Activated B cell treated with CpG ODN at 0.5 μM for 24 hours (primary cell): ENCODE measurements around the gene MACROH2A1. TPM values are rescaled to one million over a fixed set of nuclear protein-coding genes. Genes with fewer than 3 reads are reported as not detected.

Experiments
- ATAC-seq: fragments of 200-7000 bp; cut with Tn5 transposase; one replicate; pipeline ENCODE4 v1.10.0; 2021; ENCODE audit warnings: low read depth, mild to moderate bottlenecking, moderate library complexity
- CTCF ChIA-PET: fragments of 350-600 bp; sonication (Branson Sonifier 250); formaldehyde crosslinking; loops from one replicate; lab custom pipeline; 2021; ENCODE audit warnings: antibody characterized with exemption; lab: Charles Lee
- POLR2A ChIA-PET: fragments of 350-600 bp; sonication (Branson Sonifier 250); formaldehyde crosslinking; loops from one replicate; lab custom pipeline; 2021; ENCODE audit warnings: antibody characterized with exemption; lab: Charles Lee
- DNase-seq: peaks from one replicate; pipeline ENCODE4 v3.0.0; 2022
- H3K27ac Mint-ChIP-seq: one replicate; pipeline ENCODE4 v1.8.0; 2020; ENCODE audit warnings: mixed read lengths
- H3K27me3 Mint-ChIP-seq: one replicate; pipeline ENCODE4 v1.8.0; 2021; ENCODE audit warnings: mixed read lengths
- H3K36me3 Mint-ChIP-seq: one replicate; pipeline ENCODE4 v1.8.0; 2021; ENCODE audit warnings: low read depth, mixed read lengths
- H3K4me1 Mint-ChIP-seq: one replicate; pipeline ENCODE4 v1.8.0; 2021; ENCODE audit warnings: mixed read lengths
- H3K4me3 Mint-ChIP-seq: one replicate; pipeline ENCODE4 v1.8.0; 2020; ENCODE audit warnings: mild to moderate bottlenecking, mixed read lengths
- H3K9me3 Mint-ChIP-seq: one replicate; pipeline ENCODE4 v1.8.0; 2020; ENCODE audit warnings: mixed read lengths
- intact Hi-C: fragments of 100-400 bp; cut with micrococcal nuclease; formaldehyde crosslinking; loops from one replicate; pipeline ENCODE4 v1.15.1; 2024
- total RNA-seq: library from RNA; stranded (reverse); gene quantifications from 2 replicates; pipeline ENCODE4 v1.2.3, GENCODE V29; 2022
- TF ChIP-seq, protein P1 (sequence below): fragments of 200-600 bp; IDR thresholded peaks from one replicate; pipeline ENCODE4 v1.8.0; 2022; ENCODE audit warnings: antibody characterized with exemption, mild to moderate bottlenecking

MACROH2A1 gene
- total RNA-seq, 1 donor from 2014 or later: 125 TPM

DNA sequence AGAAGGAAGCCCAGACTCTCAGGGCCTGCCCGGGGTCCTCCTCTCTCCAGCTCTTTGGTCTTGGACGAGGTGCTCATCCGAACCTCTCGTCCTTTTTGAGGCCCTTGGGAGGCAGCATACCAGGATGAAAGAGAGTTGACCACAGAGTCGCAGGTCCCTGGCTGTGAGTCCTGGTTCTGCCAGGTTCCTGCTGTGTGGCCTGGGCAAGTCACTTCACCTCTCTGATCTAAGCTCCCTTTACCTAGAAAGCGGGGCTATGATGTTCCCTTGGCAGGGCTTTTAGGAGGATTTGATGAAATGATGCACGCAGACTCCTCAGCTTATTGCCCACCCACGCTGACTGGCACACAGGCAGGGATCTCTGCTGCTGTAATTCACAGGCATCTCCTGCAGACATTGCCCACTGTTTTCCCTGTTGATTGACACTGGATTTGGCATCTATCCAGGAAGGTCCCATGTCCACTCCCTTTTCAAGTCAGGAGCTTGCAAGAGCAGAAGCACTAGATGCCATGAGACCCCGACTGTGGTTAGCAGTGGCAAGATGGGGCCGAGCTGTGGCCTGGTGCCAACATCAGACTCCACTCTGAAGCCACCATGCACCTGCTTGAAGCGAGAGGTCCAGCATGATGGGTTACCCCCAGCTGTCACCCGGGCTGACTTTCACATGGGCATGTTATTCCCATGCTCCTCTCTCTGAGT lies 71.5 kb downstream of the MACROH2A1 start:
- no peak for DNase-seq
- Mint-ChIP-seq H3K9me3 (no peaks in the 10 kb centered on the region), H3K36me3 (peaks cover 11% of the 10 kb centered on the region), H3K27ac (no peak overlapping the region), H3K4me1 (no peaks in the 10 kb centered on the region), H3K27me3 (no peaks in the 10 kb centered on the region), H3K4me3 (no peak overlapping the region)
- TF ChIP-seq, protein P1, sequence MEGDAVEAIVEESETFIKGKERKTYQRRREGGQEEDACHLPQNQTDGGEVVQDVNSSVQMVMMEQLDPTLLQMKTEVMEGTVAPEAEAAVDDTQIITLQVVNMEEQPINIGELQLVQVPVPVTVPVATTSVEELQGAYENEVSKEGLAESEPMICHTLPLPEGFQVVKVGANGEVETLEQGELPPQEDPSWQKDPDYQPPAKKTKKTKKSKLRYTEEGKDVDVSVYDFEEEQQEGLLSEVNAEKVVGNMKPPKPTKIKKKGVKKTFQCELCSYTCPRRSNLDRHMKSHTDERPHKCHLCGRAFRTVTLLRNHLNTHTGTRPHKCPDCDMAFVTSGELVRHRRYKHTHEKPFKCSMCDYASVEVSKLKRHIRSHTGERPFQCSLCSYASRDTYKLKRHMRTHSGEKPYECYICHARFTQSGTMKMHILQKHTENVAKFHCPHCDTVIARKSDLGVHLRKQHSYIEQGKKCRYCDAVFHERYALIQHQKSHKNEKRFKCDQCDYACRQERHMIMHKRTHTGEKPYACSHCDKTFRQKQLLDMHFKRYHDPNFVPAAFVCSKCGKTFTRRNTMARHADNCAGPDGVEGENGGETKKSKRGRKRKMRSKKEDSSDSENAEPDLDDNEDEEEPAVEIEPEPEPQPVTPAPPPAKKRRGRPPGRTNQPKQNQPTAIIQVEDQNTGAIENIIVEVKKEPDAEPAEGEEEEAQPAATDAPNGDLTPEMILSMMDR: no peak
- ATAC-seq: no peak
- ChIA-PET CTCF (no interaction called here), POLR2A (no interaction called here)
- intact Hi-C loops: no loop called here

DNA sequence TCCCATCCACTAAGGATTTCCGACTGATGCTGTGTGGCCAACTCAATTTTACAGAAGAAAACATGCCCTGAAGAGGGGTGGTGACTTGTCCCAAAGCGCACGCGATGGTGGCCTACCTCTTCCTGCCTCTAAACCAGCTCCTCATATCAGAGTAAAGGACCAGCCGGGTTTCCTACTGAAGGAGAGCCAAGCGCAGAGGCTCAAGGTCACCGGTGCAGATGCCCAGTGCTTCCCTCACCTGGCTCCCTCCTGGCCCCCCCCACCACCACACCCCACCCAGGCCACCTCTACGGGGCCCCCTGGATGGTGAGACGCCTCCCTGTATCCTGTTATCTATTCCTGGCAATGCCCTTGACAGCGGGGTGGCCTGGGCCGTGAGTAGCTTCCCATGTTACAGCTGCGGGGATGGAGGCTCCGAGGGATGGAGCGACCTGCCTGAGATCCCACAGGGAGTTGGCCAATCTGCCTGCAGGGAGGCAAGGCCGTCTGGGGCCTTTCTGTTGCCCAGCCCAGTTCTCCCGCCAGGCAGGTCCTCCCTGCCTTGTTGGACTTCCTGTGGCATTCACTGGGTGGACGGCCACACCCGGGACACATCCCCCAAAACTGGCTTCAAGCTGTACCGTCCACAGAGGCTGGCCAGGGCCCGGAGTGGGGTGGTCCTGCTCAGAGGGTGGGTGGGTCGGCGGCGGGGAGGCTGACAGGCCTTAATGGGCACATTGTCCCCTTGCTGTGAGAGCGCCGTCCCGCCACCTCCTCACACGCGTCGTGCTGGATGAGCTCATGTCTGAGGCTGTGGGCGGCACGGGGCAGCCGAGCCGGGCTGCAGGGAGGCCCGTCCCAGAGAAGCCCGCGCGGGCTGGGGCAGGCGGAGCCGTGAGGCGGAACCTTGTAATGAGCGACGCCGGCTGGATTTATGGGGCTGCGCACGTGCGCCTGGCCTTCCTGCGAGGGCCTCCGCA lies 72.5 kb downstream of the MACROH2A1 start:
- intact Hi-C loops: no loop called here
- ATAC-seq: no peak
- Mint-ChIP-seq H3K27ac (no peak overlapping the region), H3K27me3 (no peaks in the 10 kb centered on the region), H3K36me3 (peaks cover 7% of the 10 kb centered on the region), H3K4me1 (no peaks in the 10 kb centered on the region), H3K4me3 (no peak overlapping the region), H3K9me3 (no peaks in the 10 kb centered on the region)
- DNase-seq: no peak
- TF ChIP-seq, protein P1: no peak
- POLR2A ChIA-PET: no interaction called here
- CTCF ChIA-PET: no interaction called here

DNA sequence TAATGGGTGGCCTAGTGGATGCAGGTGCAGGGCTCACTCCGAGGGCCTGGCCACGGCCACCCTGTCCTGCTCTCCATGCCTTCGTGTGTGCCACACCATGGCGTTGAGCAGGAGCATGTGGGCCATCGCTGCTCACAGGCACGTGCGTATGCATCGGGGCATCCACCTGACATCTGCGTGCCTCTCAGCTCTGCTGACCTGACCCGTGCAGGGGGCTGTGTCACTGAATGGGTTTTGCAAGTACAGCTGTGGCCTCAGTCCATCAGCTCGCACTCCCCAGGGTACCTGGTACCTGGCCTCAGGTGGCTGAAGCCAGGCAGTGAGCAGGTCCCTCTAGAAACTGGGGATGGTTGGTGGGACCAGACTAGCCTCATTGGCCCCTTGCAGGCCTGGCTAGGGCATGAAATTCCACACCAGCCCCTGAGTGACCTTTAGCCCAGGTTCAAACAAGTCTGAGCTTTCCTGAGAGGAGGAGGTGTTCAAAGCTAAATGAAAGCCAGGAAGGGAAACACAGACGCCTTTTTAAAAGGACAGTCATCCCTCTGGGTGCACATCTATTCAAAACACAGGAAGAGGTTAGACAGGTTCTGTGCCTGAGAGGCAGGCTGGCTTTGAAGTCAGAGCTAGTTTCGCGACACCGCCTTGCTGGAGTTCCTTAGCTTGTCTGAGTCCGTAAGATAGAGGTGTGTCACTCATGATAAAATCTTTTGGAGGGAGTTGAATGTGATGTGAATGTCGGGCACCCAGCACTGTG lies 74.0 kb downstream of the MACROH2A1 start:
- TF ChIP-seq, protein P1: no peak
- ChIA-PET POLR2A (no interaction called here), CTCF (no interaction called here)
- Mint-ChIP-seq H3K9me3 (no peaks in the 10 kb centered on the region), H3K36me3 (peaks cover 3% of the 10 kb centered on the region), H3K27me3 (no peaks in the 10 kb centered on the region), H3K4me1 (no peaks in the 10 kb centered on the region), H3K27ac (no peak overlapping the region), H3K4me3 (no peak overlapping the region)
- no peak for ATAC-seq
- DNase-seq: no peak
- intact Hi-C loops: no loop called here

DNA sequence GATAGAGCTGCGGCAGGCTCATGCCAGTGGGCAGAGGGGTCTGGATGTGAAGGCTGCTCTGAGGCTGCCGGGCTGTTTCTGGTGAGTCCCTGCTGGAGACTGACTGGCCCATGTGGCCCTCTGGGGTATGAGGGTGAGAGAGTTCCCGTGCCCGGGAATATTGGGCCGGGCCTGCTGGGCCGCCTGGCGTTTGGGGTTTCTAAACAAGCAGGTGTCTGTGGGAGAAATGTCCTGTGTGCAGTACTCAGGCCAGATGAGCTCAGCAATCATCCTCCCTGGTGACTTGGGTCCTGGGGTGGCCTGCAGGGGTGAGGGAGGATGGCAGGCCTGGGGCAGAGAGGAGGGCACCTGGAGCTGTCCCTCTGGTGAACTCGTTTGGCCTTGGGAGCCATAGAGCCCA lies 74.9 kb downstream of the MACROH2A1 start:
- DNase-seq (no peak), ATAC-seq (no peak)
- no peaks in the 10 kb centered on the region for H3K4me1 Mint-ChIP-seq
- ChIA-PET CTCF (no interaction called here), POLR2A (no interaction called here)
- H3K9me3 Mint-ChIP-seq: no peaks in the 10 kb centered on the region
- H3K36me3 Mint-ChIP-seq: no peaks in the 10 kb centered on the region
- intact Hi-C loops: no loop called here
- TF ChIP-seq, protein P1: no peak
- no peak overlapping the region for H3K27ac Mint-ChIP-seq
- H3K27me3 Mint-ChIP-seq: no peaks in the 10 kb centered on the region
- H3K4me3 Mint-ChIP-seq: no peak overlapping the region
